WTC11 (cell line): ENCODE measurements around the gene TRMT6. TPM values are rescaled to one million over a fixed set of nuclear protein-coding genes. Genes with fewer than 3 reads are reported as not detected.
A peak's percentile ranks its signal among the peaks of the same experiment; 100 is the strongest.

Source experiments
- ATF1 ChIP-seq: sonication (generic); formaldehyde crosslinking; IDR thresholded peaks from 2 replicates; pipeline ENCODE4 v1.8.1; 2023; ENCODE audit warnings: mild to moderate bottlenecking, moderate library complexity, missing genetic modification reagents
- ATF2 ChIP-seq: sonication (generic); formaldehyde crosslinking; IDR thresholded peaks from 2 replicates; pipeline ENCODE4 v1.8.1; 2022; ENCODE audit warnings: low read depth, missing genetic modification reagents, borderline replicate concordance
- ATF3 ChIP-seq: sonication (generic); formaldehyde crosslinking; conservative IDR thresholded peaks from 2 replicates; pipeline ENCODE4 v1.8.1; 2022; ENCODE audit warnings: mild to moderate bottlenecking, missing genetic modification reagents
- CBFB ChIP-seq: sonication (generic); formaldehyde crosslinking; IDR thresholded peaks from 2 replicates; pipeline ENCODE4 v1.8.1; 2022; ENCODE audit warnings: mild to moderate bottlenecking, low read depth, missing genetic modification reagents
- CREM ChIP-seq: sonication (generic); formaldehyde crosslinking; IDR thresholded peaks from 2 replicates; pipeline ENCODE4 v1.8.1; 2022; ENCODE audit warnings: mild to moderate bottlenecking, missing genetic modification reagents, moderate library complexity
- E2F4 ChIP-seq: sonication (generic); formaldehyde crosslinking; IDR thresholded peaks from 2 replicates; pipeline ENCODE4 v1.8.1; 2022; ENCODE audit warnings: low read depth, mild to moderate bottlenecking, moderate library complexity, missing genetic modification reagents, borderline replicate concordance
- ELF4 ChIP-seq: sonication (generic); formaldehyde crosslinking; IDR thresholded peaks from 2 replicates; pipeline ENCODE4 v1.8.1; 2022; ENCODE audit warnings: low read depth, mild to moderate bottlenecking, moderate library complexity, missing genetic modification reagents
- ESRRA ChIP-seq: sonication (generic); formaldehyde crosslinking; IDR thresholded peaks from 2 replicates; pipeline ENCODE4 v1.8.1; 2022; ENCODE audit warnings: mild to moderate bottlenecking, missing genetic modification reagents, borderline replicate concordance
- FOXK1 ChIP-seq: sonication (generic); formaldehyde crosslinking; IDR thresholded peaks from 2 replicates; pipeline ENCODE4 v1.8.0; 2022; ENCODE audit warnings: mild to moderate bottlenecking, moderate library complexity, missing genetic modification reagents
- HMGA2 ChIP-seq: fragments of 250-450 bp; sonication (Bioruptor Pico); IDR thresholded peaks from 2 replicates; pipeline ENCODE4 v1.4.0; 2021; ENCODE audit warnings: mild to moderate bottlenecking, moderate library complexity
- MAX ChIP-seq: sonication (generic); formaldehyde crosslinking; IDR thresholded peaks from 2 replicates; pipeline ENCODE4 v1.8.0; 2022; ENCODE audit warnings: mild to moderate bottlenecking, missing genetic modification reagents
- MXD4 ChIP-seq: fragments of 250-450 bp; sonication (Bioruptor Pico); IDR thresholded peaks from 2 replicates; pipeline ENCODE4 v1.8.0; 2021; ENCODE audit warnings: mild to moderate bottlenecking, moderate library complexity, borderline replicate concordance
- MYBL2 ChIP-seq: sonication (generic); formaldehyde crosslinking; IDR thresholded peaks from 2 replicates; pipeline ENCODE4 v1.8.1; 2023; ENCODE audit warnings: mild to moderate bottlenecking, moderate library complexity, missing genetic modification reagents
- NFATC4 ChIP-seq: fragments of 250-450 bp; sonication (Bioruptor Pico); IDR thresholded peaks from 2 replicates; pipeline ENCODE4 v1.9.0; 2021; ENCODE audit warnings: mild to moderate bottlenecking
- NFYB ChIP-seq: sonication (generic); formaldehyde crosslinking; conservative IDR thresholded peaks from 2 replicates; pipeline ENCODE4 v1.8.0; 2022; ENCODE audit warnings: low read depth, missing genetic modification reagents
- RELA ChIP-seq: sonication (generic); formaldehyde crosslinking; IDR thresholded peaks from 2 replicates; pipeline ENCODE4 v1.8.1; 2022; ENCODE audit warnings: missing genetic modification reagents, mild to moderate bottlenecking, borderline replicate concordance
- ZBTB43 ChIP-seq: sonication (generic); formaldehyde crosslinking; IDR thresholded peaks from 2 replicates; pipeline ENCODE4 v1.8.1; 2023; ENCODE audit warnings: mild to moderate bottlenecking, missing genetic modification reagents
- ZNF138 ChIP-seq: sonication (generic); formaldehyde crosslinking; conservative IDR thresholded peaks from 2 replicates; pipeline ENCODE4 v1.8.1; 2022; ENCODE audit warnings: mild to moderate bottlenecking, moderate library complexity, missing genetic modification reagents
- ZNF219 ChIP-seq: sonication (generic); formaldehyde crosslinking; IDR thresholded peaks from 2 replicates; pipeline ENCODE4 v1.8.0; 2023; ENCODE audit warnings: missing genetic modification reagents, mild to moderate bottlenecking, borderline replicate concordance
- ZNF232 ChIP-seq: sonication (generic); formaldehyde crosslinking; IDR thresholded peaks from 2 replicates; pipeline ENCODE4 v1.8.0; 2022; ENCODE audit warnings: mild to moderate bottlenecking, missing genetic modification reagents
- ZNF396 ChIP-seq: fragments of 250-450 bp; sonication (Bioruptor Pico); IDR thresholded peaks from 2 replicates; pipeline ENCODE4 v1.8.0; 2021; ENCODE audit warnings: mild to moderate bottlenecking, moderate library complexity, borderline replicate concordance
- ZNF425 ChIP-seq: fragments of 250-450 bp; sonication (Bioruptor Pico); conservative IDR thresholded peaks from 2 replicates; pipeline ENCODE4 v1.9.0; 2021; ENCODE audit warnings: mild to moderate bottlenecking
- ZNF512 ChIP-seq: sonication (generic); formaldehyde crosslinking; IDR thresholded peaks from 2 replicates; pipeline ENCODE4 v1.8.1; 2022; ENCODE audit warnings: missing genetic modification reagents, borderline replicate concordance
- ZNF532 ChIP-seq: fragments of 250-450 bp; sonication (Bioruptor Pico); IDR thresholded peaks from 2 replicates; pipeline ENCODE4 v1.9.0; 2021; ENCODE audit warnings: mild to moderate bottlenecking, borderline replicate concordance
- total RNA-seq: library from RNA; stranded (reverse); gene quantifications from 3 replicates; pipeline ENCODE4 v1.2.3, GENCODE V29; 2021

The TRMT6 gene
- total RNA-seq, 1 experiment from 2014 or later: 17.2 TPM

GRCh38 chr20:5950271-5951031 lies at the start of gene TRMT6, which contains the start of gene MCM8 (continued):
- 0 out of 2 replicates have a peak, but pooled peaks have one; percentile 12 for TF ChIP-seq ELF4 (CRISPR knock-in tag)
- TF ChIP-seq ZNF138 (CRISPR knock-in tag): no peak
- no peak for TF ChIP-seq ZNF532
- TF ChIP-seq NFATC4: no peak
- TF ChIP-seq ZNF512 (CRISPR knock-in tag): no peak
- TF ChIP-seq MAX (CRISPR knock-in tag): peak; percentile 93
- peak; percentile 40; the same call in 1 of the 2 replicates for TF ChIP-seq ZBTB43 (CRISPR knock-in tag)
- peak; percentile 80; the same call in 1 of the 2 replicates for TF ChIP-seq MYBL2 (CRISPR knock-in tag)
- no peak for TF ChIP-seq MXD4 (CRISPR knock-in tag)
- TF ChIP-seq ATF1 (CRISPR knock-in tag): no peak
- peak; percentile 85 for TF ChIP-seq CREM (CRISPR knock-in tag)
- TF ChIP-seq ATF3 (CRISPR knock-in tag): no peak
- TF ChIP-seq NFYB: peak; percentile 84
- TF ChIP-seq RELA (CRISPR knock-in tag): 0 out of 2 replicates have a peak, but pooled peaks have one; percentile 59
- 0 out of 2 replicates have a peak, but pooled peaks have one; percentile 63 for TF ChIP-seq ESRRA (CRISPR knock-in tag)
- TF ChIP-seq CBFB (CRISPR knock-in tag): 0 out of 2 replicates have a peak, but pooled peaks have one; percentile 19
- TF ChIP-seq FOXK1 (CRISPR knock-in tag): peak; percentile 92
- TF ChIP-seq ZNF396 (CRISPR knock-in tag): no peak
- no peak for TF ChIP-seq ZNF219 (CRISPR knock-in tag)
- TF ChIP-seq HMGA2: no peak
- no peak for TF ChIP-seq ZNF425 (CRISPR knock-in tag)
- peak; percentile 83 for TF ChIP-seq ZNF232 (CRISPR knock-in tag)
- no peak for TF ChIP-seq ATF2 (CRISPR knock-in tag)
- TF ChIP-seq E2F4 (CRISPR knock-in tag): no peak
